ENCODE measurements around the gene MUC4. TPM values are rescaled to one million over a fixed set of nuclear protein-coding genes. Genes with fewer than 3 reads are reported as not detected.

The MUC4 gene
- total RNA-seq, 1 experiment from 2014 or later = 0.36 TPM

- CTCF ChIA-PET = no interaction called here
- H3K27ac Mint-ChIP-seq (ENCODE audit: unreplicated experiment) = no peak overlapping the region
Measured at GRCh38 chr3:195823999-195824398, 12.3 kb upstream of the MUC4 start.

GRCh38 chr3:195823280-195823679 lies 11.6 kb upstream of the MUC4 start:
- Histone ChIP-seq H3K9me3 (no peaks in the 10 kb centered on the region), H3K27me3 (replicated peaks; ENCODE audit: control insufficient read depth, insufficient read depth, low read length) (no peaks in the 10 kb centered on the region), H3K4me3 (ENCODE audit: low read depth, low read length) (no peak overlapping the region), H3K36me3 (ENCODE audit: control insufficient read depth, insufficient read depth, low read length) (no peaks in the 10 kb centered on the region), H3K4me1 (0 out of 2 replicates have a peak, but pooled peaks cover 5% of the 10 kb centered on the region)
- no peaks in the 10 kb centered on the region for H3K9me3 Mint-ChIP-seq (ENCODE audit: unreplicated experiment)
- H3K27me3 Mint-ChIP-seq (ENCODE audit: insufficient read depth, unreplicated experiment) = no peaks in the 10 kb centered on the region
- no TSS peak for BruUV-seq (replicated peaks)
- intact Hi-C loops (cut with micrococcal nuclease; ENCODE audit: unreplicated experiment) = no loop called here
- POLR2A ChIA-PET = no interaction called here
- no peak overlapping the region for H3K4me3 Mint-ChIP-seq (ENCODE audit: unreplicated experiment)
- H3K4me1 Mint-ChIP-seq (ENCODE audit: low read depth, unreplicated experiment) = peaks cover 11% of the 10 kb centered on the region
- no peak for TF ChIP-seq CTCF (IDR thresholded peaks at IDR 0.05; ENCODE audit: insufficient read depth in 1 of 2, low read depth in 1 of 2, low read length in 1 of 2, severe bottlenecking in 1 of 2, unreplicated experiment in 1 of 2)
- CTCF ChIA-PET = no interaction called here
- no peaks in the 10 kb centered on the region for H3K36me3 Mint-ChIP-seq (ENCODE audit: insufficient read depth, unreplicated experiment)
- H3K27ac Mint-ChIP-seq (ENCODE audit: unreplicated experiment) = no peak overlapping the region
- DNase-seq = no peak

More at GRCh38 chr3:195823999-195824398, 12.3 kb upstream of the MUC4 start:
- Histone ChIP-seq H3K27me3 (replicated peaks; ENCODE audit: control insufficient read depth, insufficient read depth, low read length) (no peaks in the 10 kb centered on the region), H3K4me1 (0 out of 2 replicates have a peak, but pooled peaks cover 5% of the 10 kb centered on the region), H3K4me3 (ENCODE audit: low read depth, low read length) (no peak overlapping the region), H3K9me3 (no peaks in the 10 kb centered on the region), H3K36me3 (ENCODE audit: control insufficient read depth, insufficient read depth, low read length) (no peaks in the 10 kb centered on the region)
- no TSS peak for BruUV-seq (replicated peaks)
- Mint-ChIP-seq H3K9me3 (ENCODE audit: unreplicated experiment) (no peaks in the 10 kb centered on the region), H3K27me3 (ENCODE audit: insufficient read depth, unreplicated experiment) (no peaks in the 10 kb centered on the region), H3K4me3 (ENCODE audit: unreplicated experiment) (no peak overlapping the region), H3K36me3 (ENCODE audit: insufficient read depth, unreplicated experiment) (no peaks in the 10 kb centered on the region), H3K4me1 (ENCODE audit: low read depth, unreplicated experiment) (peaks cover 11% of the 10 kb centered on the region)
- intact Hi-C loops (cut with micrococcal nuclease; ENCODE audit: unreplicated experiment) = no loop called here
- no peak for TF ChIP-seq CTCF (IDR thresholded peaks at IDR 0.05; ENCODE audit: insufficient read depth in 1 of 2, low read depth in 1 of 2, low read length in 1 of 2, severe bottlenecking in 1 of 2, unreplicated experiment in 1 of 2)
- POLR2A ChIA-PET = no interaction called here
- no peak for DNase-seq

- Mint-ChIP-seq H3K27me3 (ENCODE audit: insufficient read depth, unreplicated experiment) (no peaks in the 10 kb centered on the region), H3K4me3 (ENCODE audit: unreplicated experiment) (no peak overlapping the region), H3K27ac (ENCODE audit: unreplicated experiment) (no peak overlapping the region), H3K9me3 (ENCODE audit: unreplicated experiment) (no peaks in the 10 kb centered on the region), H3K4me1 (ENCODE audit: low read depth, unreplicated experiment) (peaks cover 11% of the 10 kb centered on the region), H3K36me3 (ENCODE audit: insufficient read depth, unreplicated experiment) (no peaks in the 10 kb centered on the region)
- H3K27me3 ChIP-seq (replicated peaks; ENCODE audit: control insufficient read depth, insufficient read depth, low read length) = no peaks in the 10 kb centered on the region
- TF ChIP-seq CTCF (IDR thresholded peaks at IDR 0.05; ENCODE audit: insufficient read depth in 1 of 2, low read depth in 1 of 2, low read length in 1 of 2, severe bottlenecking in 1 of 2, unreplicated experiment in 1 of 2) = no peak
- no peaks in the 10 kb centered on the region for H3K36me3 ChIP-seq (ENCODE audit: control insufficient read depth, insufficient read depth, low read length)
- H3K4me1 ChIP-seq = 0 out of 2 replicates have a peak, but pooled peaks cover 5% of the 10 kb centered on the region
- POLR2A ChIA-PET = no interaction called here
- H3K4me3 ChIP-seq (ENCODE audit: low read depth, low read length) = no peak overlapping the region
- DNase-seq = no peak
- CTCF ChIA-PET = no interaction called here
- no peaks in the 10 kb centered on the region for H3K9me3 ChIP-seq
- BruUV-seq (replicated peaks) = no TSS peak
- intact Hi-C loops (cut with micrococcal nuclease; ENCODE audit: unreplicated experiment) = no loop called here
Measured at GRCh38 chr3:195822131-195822696, 10.5 kb upstream of the MUC4 start.

All from Caco-2 (cell line).